ENCODE data around the gene BMX.

The BMX gene

GRCh38 chrX:15505101-15505500 is 4.5 kb downstream of the BMX start:
- no peak for DNase-seq

DNA sequence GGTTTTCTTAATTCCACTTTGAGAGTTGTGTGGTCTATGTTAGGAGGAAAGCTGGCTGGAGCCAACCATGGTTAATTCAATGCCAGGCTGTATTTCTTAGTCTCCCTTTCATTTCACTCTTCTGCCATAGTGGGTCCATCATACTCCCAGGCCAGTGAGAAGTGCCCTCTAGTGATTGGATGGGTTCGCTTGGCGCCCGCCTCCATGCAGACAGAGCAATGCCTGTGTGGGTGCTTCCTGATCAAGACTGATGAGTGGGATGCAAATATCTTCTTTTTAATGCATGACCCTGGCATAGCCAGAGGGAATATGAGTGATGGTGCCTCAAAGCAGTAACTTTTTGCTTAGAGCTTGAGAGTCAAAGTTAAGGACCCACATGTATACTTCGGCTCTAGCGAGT is 6.4 kb downstream of the BMX start:
- no peak for DNase-seq

GRCh38 chrX:15509845-15510244 is 9.2 kb downstream of the BMX start:
- DNase-seq = no peak

GRCh38 chrX:15511563-15511962 is 11.0 kb downstream of the BMX start:
- DNase-seq = peak in 16 of 56 donors; percentile 0 to 26 (median 4)

- DNase-seq = no peak
These were observed 11.9 kb downstream of the BMX start for GRCh38 chrX:15512401-15512965.

- no peak for DNase-seq
These were observed 13.7 kb downstream of the BMX start for GRCh38 chrX:15514279-15514678.

DNA sequence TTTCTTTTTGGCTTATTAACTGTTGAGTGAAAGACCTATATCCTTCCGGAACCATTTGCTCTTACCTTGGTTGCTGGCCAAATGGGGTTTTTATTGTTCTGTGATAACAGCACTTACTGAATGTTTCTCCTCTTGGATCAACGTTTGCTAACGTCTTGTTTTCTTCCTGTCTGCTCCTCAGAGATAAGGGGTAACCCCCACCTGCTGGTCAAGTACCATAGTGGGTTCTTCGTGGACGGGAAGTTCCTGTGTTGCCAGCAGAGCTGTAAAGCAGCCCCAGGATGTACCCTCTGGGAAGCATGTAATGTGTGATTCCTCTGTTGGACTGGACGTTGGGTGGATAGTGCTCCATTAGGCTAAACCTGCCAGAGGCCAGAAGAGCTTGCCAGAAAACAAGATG is 15.3 kb downstream of the BMX start:
- DNase-seq = no peak

DNA sequence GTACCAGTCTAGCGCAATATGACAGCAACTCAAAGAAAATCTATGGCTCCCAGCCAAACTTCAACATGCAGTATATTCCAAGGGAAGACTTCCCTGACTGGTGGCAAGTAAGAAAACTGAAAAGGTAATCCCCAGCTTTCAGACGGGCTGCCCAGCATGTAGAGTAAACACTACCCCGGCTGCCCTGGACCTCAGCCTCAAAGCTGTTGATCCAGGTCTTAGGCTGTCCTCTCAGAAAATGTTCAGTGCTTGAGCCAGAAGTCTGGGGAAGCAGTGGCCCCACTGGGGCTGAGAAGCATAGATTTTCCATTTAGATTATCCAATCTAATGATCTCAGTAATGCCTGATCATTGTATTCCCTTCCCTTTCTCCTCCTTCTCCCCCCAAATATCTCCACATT is 21.9 kb downstream of the BMX start:
- DNase-seq = no peak

DNA sequence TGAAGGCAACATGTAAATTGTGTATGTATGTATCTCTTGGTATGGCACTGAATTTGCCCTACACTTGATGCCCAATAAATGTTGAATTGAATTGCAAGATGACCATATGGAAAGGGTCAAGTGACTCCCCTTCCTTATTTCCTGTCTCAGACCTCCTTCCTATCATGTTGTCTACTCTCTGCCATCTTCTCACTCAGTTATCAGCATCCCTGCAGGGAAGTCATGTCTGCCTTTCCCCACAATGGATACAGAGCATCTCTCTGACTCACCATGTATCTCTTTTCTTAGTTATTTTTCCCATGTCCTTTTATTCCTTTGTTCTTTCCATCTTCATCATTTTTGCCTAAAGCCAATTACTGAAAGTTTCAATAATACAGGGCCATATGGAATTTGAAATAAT is 22.5 kb downstream of the BMX start:
- DNase-seq = no peak

- DNase-seq = no peak
These were observed 23.8 kb downstream of the BMX start for GRCh38 chrX:15524417-15524816.

GRCh38 chrX:15525664-15526416 is 25.2 kb downstream of the BMX start:
- DNase-seq = no peak

- DNase-seq = no peak
These were observed 28.6 kb downstream of the BMX start for GRCh38 chrX:15529165-15529564.

DNA sequence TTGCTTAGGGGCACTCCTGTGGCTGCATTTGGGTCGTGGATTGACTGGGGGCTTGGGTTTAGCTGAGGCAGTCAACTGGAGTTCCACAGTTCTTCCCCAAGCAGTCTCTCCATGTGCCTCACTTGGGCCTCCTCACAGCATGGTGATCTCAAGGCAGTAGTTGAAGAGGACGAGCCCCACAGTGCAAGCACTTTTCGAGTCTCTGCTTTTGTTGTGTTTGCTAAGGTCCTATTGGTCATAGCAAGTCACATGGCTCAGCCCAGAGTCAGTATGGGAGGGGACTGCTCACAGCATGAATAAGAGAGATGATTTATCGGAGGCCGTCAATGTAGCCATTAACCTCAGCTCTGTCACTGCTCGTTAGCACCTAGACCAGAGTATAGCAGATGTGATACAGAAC is 29.7 kb downstream of the BMX start:
- DNase-seq = no peak

GRCh38 chrX:15546745-15547144 is 46.1 kb downstream of the BMX start:
- DNase-seq = no peak

- no peak for DNase-seq
These were observed 46.7 kb downstream of the BMX start for GRCh38 chrX:15547356-15547755.

DNA sequence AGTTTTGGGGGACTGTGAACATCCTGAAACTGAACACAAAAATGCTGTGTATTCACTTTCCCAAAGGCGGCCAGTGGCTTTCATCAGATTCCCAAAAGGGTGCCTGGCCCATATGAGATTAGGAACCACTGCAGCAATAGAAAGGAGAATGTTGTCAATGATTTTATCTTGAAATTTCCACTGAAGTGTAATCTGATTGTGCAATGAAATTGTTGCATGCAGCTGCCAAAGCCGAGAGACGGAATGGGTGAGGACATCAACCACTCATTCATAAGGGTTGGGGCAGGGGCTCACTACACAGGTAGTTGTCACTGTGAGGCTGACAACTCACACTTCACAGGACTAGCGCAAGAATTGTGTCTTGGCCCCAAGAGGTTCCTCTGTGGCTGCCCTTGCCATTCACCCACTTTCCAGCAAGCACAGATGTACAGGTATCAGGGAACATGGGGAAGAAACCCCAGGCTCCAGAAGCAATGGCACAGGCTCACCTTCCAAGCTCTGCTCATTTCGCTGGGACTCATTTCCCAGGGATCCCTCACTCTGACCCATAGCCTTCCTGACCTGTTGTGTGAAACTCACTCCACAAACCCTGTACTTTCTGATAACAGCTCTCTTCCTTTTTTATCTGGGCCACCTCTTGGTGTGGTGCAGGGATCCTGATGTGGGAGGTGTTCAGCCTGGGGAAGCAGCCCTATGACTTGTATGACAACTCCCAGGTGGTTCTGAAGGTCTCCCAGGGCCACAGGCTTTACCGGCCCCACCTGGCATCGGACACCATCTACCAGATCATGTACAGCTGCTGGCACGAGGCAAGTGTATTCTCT is 48.8 kb downstream of the BMX start:
- no peak for DNase-seq

GRCh38 chrX:15559227-15559626 is 58.6 kb downstream of the BMX start:
- DNase-seq = no peak

GRCh38 chrX:15560924-15561323 is 60.3 kb downstream of the BMX start:
- DNase-seq = no peak

- no peak for DNase-seq
These were observed 62.4 kb downstream of the BMX start for GRCh38 chrX:15563056-15563455.

DNA sequence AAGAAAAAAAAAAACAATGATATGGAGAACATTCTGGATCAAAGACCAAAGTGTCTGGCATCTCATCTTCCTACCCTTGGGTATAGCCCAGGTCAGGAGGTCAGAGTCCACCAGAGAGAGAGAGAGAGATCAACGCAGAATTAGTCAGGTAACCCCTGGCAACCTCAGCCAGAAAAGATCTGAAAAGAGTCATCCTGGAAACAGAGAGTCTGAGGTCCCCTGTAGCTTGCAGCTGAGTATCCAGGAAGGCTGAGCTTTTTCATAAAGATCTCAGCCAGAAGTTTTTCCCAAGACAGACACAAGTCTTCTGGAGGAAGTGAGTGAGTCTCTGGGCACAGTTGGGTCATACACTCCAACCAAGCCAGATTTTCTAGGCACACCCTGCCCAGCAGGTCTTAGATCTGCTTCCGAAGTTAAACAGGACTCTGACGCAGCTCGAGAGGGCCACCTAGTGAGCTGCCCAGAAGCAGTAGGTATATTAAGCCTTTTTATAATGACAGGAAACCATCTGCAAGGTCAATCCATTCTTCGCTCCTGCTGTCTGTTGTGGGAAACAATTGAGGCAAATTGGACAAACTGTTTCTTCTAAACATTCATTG is 64.5 kb downstream of the BMX start:
- DNase-seq = peak in 40 of 56 donors; percentile 0 to 62 (median 4)

- no peak for DNase-seq
These were observed 65.6 kb downstream of the BMX start for GRCh38 chrX:15566244-15566643.

DNA sequence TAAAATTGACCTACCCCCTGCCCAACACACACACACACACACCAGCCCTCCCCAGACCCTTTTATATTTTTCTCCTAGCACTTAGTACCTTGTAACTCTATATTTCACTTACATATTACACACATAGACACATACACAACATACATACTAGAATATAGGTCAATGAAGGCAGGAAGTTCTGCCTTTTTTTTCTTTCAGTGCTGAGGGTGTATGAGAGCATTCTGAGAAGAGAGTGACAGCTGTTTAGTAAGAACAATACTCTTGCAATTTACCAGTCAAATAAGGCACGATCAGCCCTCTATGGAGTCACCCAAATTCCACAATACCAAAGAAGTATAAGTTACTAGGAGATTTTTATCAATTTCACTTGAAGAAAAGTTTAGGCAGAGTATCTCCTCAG is 66.7 kb downstream of the BMX start:
- no peak for DNase-seq
